Uterus (tissue), 4 donors: ENCODE measurements around the gene KCTD1. TPM values are rescaled to one million over a fixed set of nuclear protein-coding genes. Genes with fewer than 3 reads are reported as not detected.

ENCODE experiments used
- DNase-seq, 2 donors: peaks; one replicate each; pipeline ENCODE4 v3.0.0-alpha.2; 2019 to 2020
- H3K27ac ChIP-seq, 2 donors: fragments of 200-600 bp; sonication (generic); 1 replicate in 1 of 2; 2 replicates in 1 of 2; pipeline ENCODE4 v1.5.1; 2016 to 2018
- H3K27me3 ChIP-seq, 2 donors: fragments of 200-600 bp; sonication (generic); one replicate each; pipeline ENCODE4 v1.5.1; 2018 to 2019; ENCODE audit warnings: control low read depth in 1 of 2
- H3K36me3 ChIP-seq, 2 donors: fragments of 200-600 bp; sonication (generic); one replicate each; pipeline ENCODE4 v1.5.1; 2019; ENCODE audit warnings: control low read depth in 1 of 2
- H3K4me1 ChIP-seq, 2 donors: fragments of 200-600 bp; sonication (generic); one replicate each; pipeline ENCODE4 v1.5.1; 2018 to 2019; ENCODE audit warnings: control low read depth in 1 of 2
- H3K4me3 ChIP-seq, 2 donors: fragments of 200-600 bp; sonication (generic); 1 replicate in 1 of 2; 2 replicates in 1 of 2; pipeline ENCODE4 v1.5.1; 2018 to 2019; ENCODE audit warnings: mild to moderate bottlenecking in 1 of 2
- H3K9me3 ChIP-seq, 2 donors: fragments of 200-600 bp; sonication (generic); one replicate each; pipeline ENCODE4 v1.5.1; 2019; ENCODE audit warnings: control low read depth in 1 of 2
- POLR2A ChIP-seq, 2 donors: fragments of 450-650 bp; IDR thresholded peaks; one replicate each; pipeline ENCODE4 v1.6.1; 2016; ENCODE audit warnings: antibody characterized with exemption in 2 of 2, mild to moderate bottlenecking in 1 of 2, moderate library complexity in 1 of 2
- intact Hi-C: fragments of 100-400 bp; cut with DNase I; formaldehyde crosslinking; loops from one replicate; pipeline ENCODE4 v1.15.1; 2023; ENCODE audit warnings: low total_unique reads
- total RNA-seq, 4 donors: library from RNA; depleted of rRNA in 3 of 4; stranded (reverse); fragments of >200 nt in 3 of 4; gene quantifications; one replicate each; pipeline versions ENCODE4 v1.1.0 to v1.2.4, GENCODE V29; 2014 to 2023
- TF ChIP-seq, protein P1 (sequence below), 4 experiments: fragments of 200-600 bp in 2 of 4; fragments of 450-650 bp in 2 of 4; sonication (generic) in 2 of 4; IDR thresholded peaks; one replicate each; pipeline ENCODE4 v1.5.1; 2016 to 2019; ENCODE audit warnings: antibody characterized with exemption in 4 of 4, mild to moderate bottlenecking in 2 of 4, moderate library complexity in 1 of 4
- donor health status: DM: yes; HTN: yes; CAD: no.

KCTD1 gene
- 10 to 100 TPM in 2 of 4 donors, 1 to 10 TPM in 2; 1.2 to 41.3 (median 11.7) TPM for total RNA-seq

DNA sequence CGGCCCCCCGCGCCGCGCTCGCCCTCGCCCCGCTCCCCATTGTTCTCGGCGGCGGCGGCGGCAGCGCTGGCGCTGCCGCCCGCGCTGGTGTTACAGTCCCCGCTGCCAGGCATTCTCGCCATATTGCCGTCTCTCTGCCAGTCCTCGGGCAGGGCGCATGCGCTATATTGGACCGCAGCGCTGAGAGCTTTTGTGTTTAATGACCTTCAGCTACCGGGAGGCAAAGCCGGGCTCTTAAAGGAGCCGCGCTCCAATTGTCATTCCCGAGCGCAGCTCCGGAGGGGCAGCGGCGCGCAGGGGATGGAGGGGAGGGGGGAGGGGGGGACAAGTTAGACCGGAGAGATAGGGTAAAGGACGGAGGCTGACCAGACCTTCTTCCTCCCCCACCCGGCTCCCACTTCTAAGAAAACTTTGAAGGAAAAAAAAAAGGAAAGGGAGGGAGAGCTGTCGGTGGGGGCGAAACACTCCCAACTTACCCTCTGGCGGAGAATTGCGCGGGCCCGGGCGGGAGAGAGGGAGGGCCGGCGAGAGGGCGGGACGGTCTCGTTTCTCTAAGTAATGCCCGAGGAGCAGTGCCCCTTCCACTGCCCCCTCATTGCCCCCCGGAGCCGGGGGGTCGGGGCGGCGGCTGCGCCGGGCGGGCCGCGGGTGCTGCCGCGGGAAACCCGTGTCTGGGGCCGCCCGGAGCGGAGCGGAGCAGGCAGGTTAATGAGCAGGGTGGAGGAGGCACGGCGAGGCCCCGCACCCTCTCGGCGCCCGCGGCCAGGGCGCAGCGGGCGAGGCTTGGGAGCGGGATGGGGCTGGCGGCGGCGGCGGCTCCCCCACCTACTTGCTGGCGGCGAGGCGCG lies at the start of gene KCTD1:
Gene KCTD1 (minus strand): TSS at position 139 of the 848 bp plus-strand sequence. CDS start 17 bp downstream, at position 122.
- Histone ChIP-seq H3K27ac (peak within 1 kb of the TSS; percentile 53 to 67), H3K4me3 (peak within 1 kb of the TSS; percentile 58 to 68), H3K4me1 (peaks cover 0 to 12% of the 10 kb centered on the region in 2 donors), H3K36me3 (no peaks in the 10 kb centered on the region), H3K9me3 (no peaks in the 10 kb centered on the region), H3K27me3 (no peaks in the 10 kb centered on the region)
- DNase-seq = peak; percentile 66 to 67
- no peak for TF ChIP-seq POLR2A (IDR thresholded peaks at IDR 0.05)
- TF ChIP-seq, protein P1, sequence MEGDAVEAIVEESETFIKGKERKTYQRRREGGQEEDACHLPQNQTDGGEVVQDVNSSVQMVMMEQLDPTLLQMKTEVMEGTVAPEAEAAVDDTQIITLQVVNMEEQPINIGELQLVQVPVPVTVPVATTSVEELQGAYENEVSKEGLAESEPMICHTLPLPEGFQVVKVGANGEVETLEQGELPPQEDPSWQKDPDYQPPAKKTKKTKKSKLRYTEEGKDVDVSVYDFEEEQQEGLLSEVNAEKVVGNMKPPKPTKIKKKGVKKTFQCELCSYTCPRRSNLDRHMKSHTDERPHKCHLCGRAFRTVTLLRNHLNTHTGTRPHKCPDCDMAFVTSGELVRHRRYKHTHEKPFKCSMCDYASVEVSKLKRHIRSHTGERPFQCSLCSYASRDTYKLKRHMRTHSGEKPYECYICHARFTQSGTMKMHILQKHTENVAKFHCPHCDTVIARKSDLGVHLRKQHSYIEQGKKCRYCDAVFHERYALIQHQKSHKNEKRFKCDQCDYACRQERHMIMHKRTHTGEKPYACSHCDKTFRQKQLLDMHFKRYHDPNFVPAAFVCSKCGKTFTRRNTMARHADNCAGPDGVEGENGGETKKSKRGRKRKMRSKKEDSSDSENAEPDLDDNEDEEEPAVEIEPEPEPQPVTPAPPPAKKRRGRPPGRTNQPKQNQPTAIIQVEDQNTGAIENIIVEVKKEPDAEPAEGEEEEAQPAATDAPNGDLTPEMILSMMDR (IDR thresholded peaks at IDR 0.05) = no peak
- intact Hi-C loops = loop anchor here (10.0 kb wide), 1 partner anchor 106 kb away; no protein-coding TSS in a partner anchor

DNA sequence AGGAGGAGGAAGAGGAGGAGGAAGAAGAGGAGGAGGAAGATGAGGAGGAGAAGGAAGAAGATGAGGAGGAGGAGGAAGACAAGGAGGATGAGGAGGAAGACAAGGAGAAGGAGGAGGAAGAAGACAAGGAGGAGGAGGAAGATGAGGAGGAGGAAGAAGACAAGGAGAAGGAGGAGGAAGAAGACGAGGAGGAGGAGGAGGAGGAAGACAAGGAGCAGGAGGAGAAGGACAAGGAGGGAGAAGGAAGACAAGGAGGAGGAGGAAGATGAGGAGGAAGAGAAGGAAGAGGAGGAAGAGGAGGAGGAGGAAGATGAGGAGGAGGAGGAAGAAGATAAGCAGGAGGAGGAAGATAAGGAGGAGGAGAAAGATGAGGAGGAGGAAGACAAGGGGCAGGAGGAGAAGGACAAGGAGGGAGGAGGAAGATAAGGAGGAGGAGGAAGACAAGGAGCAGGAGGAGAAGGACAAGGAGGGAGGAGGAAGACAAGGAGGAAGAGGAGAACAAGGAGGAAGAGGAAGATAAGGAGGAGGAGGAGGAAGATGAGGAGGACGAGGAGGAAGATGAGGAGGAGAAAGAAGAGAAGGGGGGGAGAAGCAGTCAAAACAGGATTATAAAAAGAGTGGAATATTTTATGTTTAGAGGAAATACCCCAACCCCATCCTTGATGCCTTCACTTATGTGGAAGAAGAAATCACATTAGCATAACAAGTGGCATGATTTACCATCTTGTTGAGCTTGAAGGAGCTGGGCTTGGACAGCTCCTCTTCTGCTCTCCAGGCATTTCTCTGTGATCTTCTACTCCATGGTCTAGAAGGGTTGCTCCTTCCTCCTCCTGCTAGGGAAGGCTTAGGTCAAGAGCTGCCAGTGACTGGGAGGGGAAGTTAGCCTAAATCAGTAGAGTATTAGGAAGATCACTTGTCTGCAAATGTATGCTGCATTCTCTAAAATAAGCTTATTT lies 45.3 kb upstream of the KCTD1 start:
- no peak for DNase-seq
- intact Hi-C loops = no loop called here
- TF ChIP-seq, protein P1 (IDR thresholded peaks at IDR 0.05) = no peak
- TF ChIP-seq POLR2A (IDR thresholded peaks at IDR 0.05) = no peak
- H3K27ac ChIP-seq = no peak overlapping the region
- H3K27me3 ChIP-seq = no peaks in the 10 kb centered on the region
- no peaks in the 10 kb centered on the region for H3K9me3 ChIP-seq
- no peaks in the 10 kb centered on the region for H3K36me3 ChIP-seq
- H3K4me3 ChIP-seq = no peak overlapping the region
- no peaks in the 10 kb centered on the region for H3K4me1 ChIP-seq

DNA sequence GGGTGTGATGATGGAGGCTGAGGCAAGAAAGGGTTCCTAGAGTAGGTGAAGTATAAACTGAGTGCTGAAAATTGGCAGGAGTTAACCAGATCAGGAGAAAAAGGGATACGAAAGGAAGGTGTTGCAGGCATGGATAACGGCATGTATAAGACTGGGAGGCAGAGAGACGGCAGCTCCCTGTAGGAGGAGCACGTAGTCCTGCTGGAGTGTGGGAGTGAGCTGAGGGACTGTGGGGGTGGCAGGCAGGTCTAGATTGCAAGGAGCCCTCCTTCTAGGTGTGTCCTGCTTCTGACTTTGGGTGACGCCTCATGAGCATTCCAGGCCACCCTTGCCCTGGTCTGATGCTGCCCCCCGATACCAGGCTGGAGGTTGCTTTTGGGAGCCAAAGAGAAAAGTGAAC lies 36.4 kb upstream of the KCTD1 start:
- no peak overlapping the region for H3K27ac ChIP-seq
- H3K4me3 ChIP-seq = no peak overlapping the region
- H3K36me3 ChIP-seq = no peaks in the 10 kb centered on the region
- TF ChIP-seq, protein P1 (IDR thresholded peaks at IDR 0.05) = no peak
- no peak for TF ChIP-seq POLR2A (IDR thresholded peaks at IDR 0.05)
- intact Hi-C loops = no loop called here
- no peaks in the 10 kb centered on the region for H3K4me1 ChIP-seq
- no peak for DNase-seq
- no peaks in the 10 kb centered on the region for H3K27me3 ChIP-seq
- H3K9me3 ChIP-seq = no peaks in the 10 kb centered on the region

DNA sequence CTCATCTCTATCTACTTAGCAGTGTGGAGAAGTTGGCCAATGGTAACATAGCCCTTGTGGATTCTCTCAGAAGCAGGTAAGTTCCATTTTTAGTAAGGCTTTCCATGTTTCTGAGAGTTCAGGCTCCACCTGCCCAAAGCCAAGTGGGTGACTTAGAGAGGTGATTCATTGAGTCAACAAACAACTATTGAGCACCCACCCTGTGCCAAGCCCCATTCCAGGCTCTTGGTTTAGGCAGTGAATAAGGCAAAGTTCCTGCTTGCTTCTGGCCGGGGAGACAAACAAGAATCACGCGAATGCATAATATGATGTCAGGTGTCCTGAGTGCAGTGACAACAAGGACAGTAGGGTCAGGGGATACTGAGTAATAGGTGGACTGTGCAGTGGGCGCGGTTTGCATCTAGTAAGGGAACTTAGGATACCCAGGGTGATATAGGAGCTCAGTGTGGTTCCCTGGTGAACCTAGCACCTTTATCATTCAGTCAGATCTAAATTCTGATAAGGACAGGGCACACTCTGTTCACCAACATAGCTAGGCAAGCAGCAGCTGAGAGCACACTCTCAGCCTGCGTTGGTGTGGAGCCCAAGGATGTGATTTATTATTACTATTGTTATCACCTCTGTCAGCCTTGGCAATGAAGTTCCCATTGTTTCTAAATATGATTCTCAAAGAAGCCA lies 31.7 kb upstream of the KCTD1 start:
- H3K4me1 ChIP-seq = no peaks in the 10 kb centered on the region
- intact Hi-C loops = no loop called here
- H3K27me3 ChIP-seq = no peaks in the 10 kb centered on the region
- no peak for TF ChIP-seq POLR2A (IDR thresholded peaks at IDR 0.05)
- TF ChIP-seq, protein P1 (IDR thresholded peaks at IDR 0.05) = no peak
- H3K27ac ChIP-seq = no peak overlapping the region
- no peaks in the 10 kb centered on the region for H3K9me3 ChIP-seq
- H3K36me3 ChIP-seq = no peaks in the 10 kb centered on the region
- H3K4me3 ChIP-seq = no peak overlapping the region
- DNase-seq = no peak
